NCI-H2196 (cell line): ENCODE data around the gene HAPLN1.

Experiments used
- DNase-seq: peaks from one replicate; lab custom pipeline; 2025; ENCODE audit not compliant: unreplicated experiment; lab: John Stamatoyannopoulos, UW

HAPLN1 gene

DNA sequence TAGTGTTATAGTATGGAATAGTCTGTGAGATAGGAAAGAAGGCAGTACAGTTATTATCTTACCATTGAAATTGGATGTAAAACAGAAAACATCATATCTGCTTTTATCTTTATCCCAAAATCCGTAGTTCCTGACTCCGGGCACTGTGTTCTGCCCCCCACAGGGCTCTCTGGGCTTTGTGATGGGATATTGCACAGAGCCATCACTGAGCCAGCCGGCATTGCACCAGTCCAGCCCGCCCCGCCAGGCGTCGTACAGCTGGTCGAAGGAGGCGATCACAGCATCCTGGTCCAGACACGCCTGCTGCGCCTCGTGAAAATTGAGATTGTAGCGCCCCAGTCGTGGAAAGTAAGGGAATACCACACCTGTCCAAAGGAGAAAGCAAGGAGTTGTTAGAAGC, 76.4 kb downstream of the HAPLN1 start:
- no peak for DNase-seq

DNA sequence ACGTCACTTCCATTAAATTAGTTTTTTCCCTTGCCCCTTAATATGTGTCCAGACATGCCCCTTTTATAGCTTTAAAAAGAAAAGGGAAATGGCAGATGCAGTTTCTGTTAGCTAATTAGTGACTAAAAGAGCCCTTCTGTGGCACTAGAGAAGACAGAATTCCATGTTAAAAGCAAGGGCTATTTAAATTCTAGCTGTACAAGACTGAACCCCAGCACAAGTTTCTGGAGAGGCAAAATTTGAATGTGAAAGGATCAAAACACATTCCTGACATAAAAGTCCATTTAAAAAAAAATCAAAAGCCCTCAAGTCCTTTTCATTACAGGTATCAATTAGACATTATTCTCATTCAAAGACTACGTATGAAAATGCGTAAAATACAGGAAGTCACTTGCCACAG, 78.7 kb downstream of the HAPLN1 start:
- DNase-seq = no peak

DNA sequence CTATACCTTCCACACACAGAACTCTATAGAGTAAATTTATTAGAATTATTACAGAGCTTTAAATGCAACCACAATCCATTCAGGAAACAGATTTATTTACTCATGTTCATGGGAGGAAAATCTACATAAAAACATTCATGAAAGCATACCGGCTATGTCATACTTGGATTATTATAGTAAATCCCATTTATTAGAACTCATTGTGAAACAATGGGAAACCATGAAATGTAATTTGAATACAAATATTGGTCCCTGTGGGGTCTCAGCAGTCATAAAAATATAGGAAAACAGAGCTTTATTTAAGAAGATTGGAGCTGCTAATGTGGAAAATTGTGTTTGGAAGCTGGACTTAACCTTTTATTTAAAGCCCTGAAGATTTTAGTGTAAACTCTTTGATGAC, 80.7 kb downstream of the HAPLN1 start:
- DNase-seq = no peak

DNA sequence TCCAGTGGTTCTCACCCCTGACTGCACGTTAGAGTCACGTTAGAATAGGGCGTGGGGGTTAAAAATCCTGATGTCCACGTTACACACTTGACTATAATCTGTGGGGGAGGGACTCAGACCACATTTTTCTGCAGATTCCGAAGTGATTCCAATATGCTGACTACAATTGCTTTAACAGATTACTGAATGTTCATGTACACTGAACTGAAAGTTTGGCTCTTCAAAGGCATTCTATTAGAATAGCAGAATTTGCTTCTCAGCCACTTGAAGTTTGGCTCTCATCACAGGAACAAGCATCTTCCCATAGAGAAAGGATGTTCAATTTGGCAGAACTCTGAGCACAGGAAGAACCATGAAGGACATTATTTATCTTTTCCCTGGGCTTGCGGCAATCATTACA, 84.5 kb downstream of the HAPLN1 start:
- DNase-seq = no peak

DNA sequence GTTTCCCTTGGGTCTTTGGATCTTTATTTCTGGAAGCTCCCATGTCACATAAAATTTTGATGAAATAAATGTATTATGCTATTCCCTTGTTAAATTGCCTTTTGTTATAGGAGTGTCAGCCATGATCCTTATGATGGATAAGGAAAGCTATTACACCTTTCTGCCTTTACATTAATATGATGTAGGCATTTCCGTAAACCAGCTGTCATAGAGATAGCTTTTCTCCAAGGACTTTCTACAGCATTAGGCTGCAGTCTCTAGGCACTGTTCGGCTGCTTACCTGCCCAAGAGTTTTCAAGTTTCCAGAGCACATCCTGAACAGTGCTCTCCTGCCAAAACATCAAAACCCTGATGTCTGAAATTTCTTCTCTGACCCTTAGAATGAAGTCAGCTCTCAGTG, 87.4 kb downstream of the HAPLN1 start:
- no peak for DNase-seq

DNA sequence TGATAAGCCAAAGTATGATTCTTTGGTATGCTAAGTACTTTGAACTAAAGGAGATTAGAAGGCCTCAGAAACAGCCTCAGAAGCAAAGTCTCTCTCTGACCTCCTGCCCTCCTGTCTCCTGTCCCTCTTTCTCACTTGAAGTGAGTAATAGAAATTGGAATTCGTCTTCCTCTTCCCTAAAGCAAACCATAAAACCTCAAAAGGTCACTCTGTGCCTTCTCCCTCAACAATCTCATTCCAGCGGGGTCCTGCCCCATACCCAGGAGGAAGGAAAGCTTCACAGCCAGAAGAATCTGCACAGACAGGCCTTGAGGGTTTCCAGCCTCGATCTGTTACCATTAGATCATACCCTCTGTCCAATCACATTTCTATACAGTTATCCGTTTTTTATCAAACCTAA, 87.8 kb downstream of the HAPLN1 start:
- no peak for DNase-seq

DNA sequence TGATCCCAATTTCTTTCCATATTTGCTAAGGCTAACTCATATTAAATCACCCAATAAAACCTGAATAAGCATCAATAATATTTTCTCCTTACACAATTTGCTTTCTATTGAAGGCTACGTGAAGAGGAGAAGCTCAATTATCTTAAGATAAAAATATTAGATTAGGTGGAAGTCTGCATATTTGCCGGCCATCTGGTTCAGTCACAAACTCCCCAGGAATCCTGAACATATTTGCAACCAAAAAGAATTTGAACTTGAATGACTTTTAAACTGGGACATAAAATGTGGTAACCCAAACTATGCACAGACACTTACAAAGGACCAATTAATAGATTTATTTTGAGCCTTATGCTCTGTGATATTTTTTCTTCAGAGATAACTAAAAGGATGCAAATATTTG, 92.3 kb downstream of the HAPLN1 start:
- DNase-seq = no peak

DNA sequence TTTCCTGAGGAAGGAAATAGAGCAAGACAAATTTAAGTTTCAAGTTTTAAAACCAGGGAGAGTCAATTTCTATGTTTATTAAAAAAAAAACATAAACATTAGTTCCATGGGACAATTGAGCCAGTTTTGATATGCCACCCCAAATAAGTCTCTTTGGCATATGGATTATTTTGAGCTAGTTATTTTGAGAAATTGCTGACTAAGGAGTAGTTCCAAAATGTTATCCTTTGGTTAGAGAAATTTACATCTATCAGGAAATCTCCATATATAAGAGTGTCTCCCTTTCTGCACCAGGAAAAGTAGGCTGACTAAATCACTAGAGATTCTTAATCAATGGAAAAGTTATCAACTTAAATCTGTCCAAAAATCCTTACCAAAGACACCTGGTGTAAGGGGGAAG, 105.8 kb downstream of the HAPLN1 start:
- no peak for DNase-seq

DNA sequence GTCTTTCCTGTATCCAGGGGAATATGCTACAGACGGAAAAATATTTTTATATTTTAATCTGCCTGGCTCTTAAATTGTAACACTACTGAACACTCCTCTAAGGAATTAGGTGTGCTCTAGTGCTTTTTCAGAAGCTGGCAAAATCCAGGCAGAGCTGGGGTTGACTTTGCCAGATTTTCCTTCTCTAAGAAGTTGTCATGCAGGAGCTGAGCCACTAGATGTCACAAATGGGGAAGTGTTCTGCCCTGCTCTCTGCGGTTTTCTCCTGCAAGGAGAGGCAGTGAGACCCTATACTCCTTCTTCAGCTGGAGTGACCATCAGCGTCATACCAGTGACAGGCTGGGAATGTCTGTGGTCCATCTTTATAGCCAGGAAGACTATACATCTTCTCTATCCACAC, 112.5 kb downstream of the HAPLN1 start:
- DNase-seq = no peak

DNA sequence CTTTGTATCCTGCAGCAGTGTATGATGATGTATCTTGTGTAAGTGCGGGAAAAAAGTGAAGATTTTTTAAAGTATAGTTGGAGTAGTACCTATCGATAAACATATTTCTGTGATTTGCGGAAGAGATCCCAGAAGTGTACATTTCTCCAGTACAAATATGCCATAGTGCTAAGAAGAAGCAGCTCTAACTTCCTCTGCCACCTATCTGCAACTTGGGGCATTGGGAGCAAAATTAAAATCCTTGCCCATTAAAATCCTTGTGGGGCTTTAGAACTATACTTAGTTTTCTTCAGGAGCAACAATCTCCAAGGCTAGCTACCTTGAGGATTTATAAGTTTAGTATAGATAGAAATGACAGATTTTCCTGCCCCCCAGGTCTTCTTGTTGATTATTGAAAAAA, 125.4 kb downstream of the HAPLN1 start:
- no peak for DNase-seq

DNA sequence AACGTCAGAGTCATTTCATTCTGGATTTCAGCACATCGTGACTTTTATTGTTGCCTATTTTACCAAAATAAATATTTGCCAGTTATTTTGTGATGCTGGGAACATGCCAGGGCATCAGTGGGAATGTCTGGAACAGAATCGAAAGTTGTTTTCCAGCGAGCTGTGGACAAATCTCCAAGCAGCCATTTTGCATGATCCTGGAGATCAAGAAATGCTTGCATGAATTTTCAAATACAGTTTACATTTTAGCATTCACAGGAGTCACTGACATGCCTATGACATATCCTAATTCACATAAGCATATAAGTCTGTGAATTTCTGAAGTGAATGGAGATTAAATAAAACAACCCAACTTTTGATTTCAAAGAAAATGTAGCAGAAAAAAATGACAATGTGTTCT, 129.7 kb downstream of the HAPLN1 start:
- DNase-seq = no peak

DNA sequence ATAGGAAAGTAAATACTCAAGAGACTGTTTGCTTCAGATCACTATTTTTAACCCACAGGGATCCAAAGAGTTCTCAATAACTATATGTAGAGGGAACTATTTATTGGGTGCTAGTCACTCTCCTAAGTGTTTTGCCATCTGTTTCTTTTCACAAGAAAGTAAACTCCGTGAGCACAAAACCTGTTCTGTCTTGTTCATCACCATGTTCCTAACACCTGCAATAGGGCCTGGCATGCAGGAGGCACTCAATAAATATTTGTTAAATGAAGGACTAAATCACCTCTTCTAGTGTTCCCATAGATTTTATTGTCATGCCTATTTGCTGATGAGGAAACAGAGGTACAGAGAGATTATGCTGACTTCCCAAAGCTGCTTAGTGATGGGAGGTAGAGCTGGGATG, 130.9 kb downstream of the HAPLN1 start:
- DNase-seq = no peak
